GM12873 (cell line): ENCODE results near the gene NRXN3.

Experiments
- TF ChIP-seq, protein P1 (sequence below): IDR thresholded peaks from 2 replicates; pipeline ENCODE4 v1.5.1; 2012; ENCODE audit warnings: low read depth, mild to moderate bottlenecking, moderate library complexity, low read length, control low read depth; ENCODE audit not compliant: insufficient read depth; ENCODE audit errors: missing control alignments

The NRXN3 gene

GRCh38 chr14:79732911-79733655, 1562.9 kb downstream of the NRXN3 start:
- TF ChIP-seq, protein P1, sequence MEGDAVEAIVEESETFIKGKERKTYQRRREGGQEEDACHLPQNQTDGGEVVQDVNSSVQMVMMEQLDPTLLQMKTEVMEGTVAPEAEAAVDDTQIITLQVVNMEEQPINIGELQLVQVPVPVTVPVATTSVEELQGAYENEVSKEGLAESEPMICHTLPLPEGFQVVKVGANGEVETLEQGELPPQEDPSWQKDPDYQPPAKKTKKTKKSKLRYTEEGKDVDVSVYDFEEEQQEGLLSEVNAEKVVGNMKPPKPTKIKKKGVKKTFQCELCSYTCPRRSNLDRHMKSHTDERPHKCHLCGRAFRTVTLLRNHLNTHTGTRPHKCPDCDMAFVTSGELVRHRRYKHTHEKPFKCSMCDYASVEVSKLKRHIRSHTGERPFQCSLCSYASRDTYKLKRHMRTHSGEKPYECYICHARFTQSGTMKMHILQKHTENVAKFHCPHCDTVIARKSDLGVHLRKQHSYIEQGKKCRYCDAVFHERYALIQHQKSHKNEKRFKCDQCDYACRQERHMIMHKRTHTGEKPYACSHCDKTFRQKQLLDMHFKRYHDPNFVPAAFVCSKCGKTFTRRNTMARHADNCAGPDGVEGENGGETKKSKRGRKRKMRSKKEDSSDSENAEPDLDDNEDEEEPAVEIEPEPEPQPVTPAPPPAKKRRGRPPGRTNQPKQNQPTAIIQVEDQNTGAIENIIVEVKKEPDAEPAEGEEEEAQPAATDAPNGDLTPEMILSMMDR, result no peak

- TF ChIP-seq, protein P1, result no peak
Measured at GRCh38 chr14:79734151-79734550, 1564.0 kb downstream of the NRXN3 start.

GRCh38 chr14:79734656-79735055, 1564.5 kb downstream of the NRXN3 start:
- TF ChIP-seq, protein P1, result no peak

DNA sequence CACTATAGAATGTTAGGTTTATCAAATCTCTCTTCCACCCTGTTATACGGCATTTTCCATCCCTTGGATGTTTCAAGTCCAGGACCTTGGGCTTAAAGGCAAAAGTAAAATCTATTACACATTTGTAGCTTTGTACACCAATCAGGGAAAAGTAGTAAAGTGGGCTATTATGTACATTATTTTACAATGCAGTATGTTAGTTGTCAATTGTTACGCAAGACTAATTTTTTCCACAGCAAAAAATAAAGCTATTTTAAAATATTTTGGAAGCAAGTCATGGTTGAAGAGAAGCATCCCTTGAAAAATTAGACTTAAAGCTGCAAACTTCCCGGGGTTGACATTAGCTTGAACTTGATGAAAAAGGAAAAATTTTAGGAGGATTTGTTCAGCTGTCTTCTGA, 1564.9 kb downstream of the NRXN3 start:
- TF ChIP-seq, protein P1, result no peak

GRCh38 chr14:79740066-79740601, 1570.0 kb downstream of the NRXN3 start:
- TF ChIP-seq, protein P1, result no peak

DNA sequence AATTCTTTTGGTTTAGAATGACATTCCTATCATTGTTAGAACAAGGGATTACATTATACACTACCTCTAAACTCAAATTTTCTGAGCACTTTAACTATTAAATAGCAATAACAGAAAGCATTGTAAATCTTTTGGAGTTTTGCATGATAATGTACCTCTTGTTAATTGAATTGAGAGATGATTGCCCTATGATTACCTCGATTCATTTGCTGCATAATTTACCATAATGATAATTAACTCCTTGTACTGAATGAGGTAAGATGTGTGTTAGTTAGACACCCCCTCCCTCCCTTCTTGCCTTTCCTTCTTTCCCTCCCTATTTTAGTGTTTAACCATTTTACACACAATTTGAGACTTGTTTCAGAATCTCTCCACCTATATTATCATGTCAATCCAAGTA, 1572.0 kb downstream of the NRXN3 start:
- TF ChIP-seq, protein P1, result no peak

GRCh38 chr14:79745046-79745445, 1574.9 kb downstream of the NRXN3 start:
- TF ChIP-seq, protein P1, result no peak
